GM12801 (cell line): ENCODE measurements around the gene GNAL.

ENCODE experiments used
- TF ChIP-seq, protein P1 (sequence below): IDR thresholded peaks from one replicate; pipeline ENCODE4 v1.5.1; 2011; ENCODE audit warnings: control low read depth; ENCODE audit not compliant: insufficient read length; ENCODE audit errors: extremely low read depth

GNAL gene

GRCh38 chr18:11860594-11861450, 171.8 kb downstream of the GNAL start:
- TF ChIP-seq, protein P1, sequence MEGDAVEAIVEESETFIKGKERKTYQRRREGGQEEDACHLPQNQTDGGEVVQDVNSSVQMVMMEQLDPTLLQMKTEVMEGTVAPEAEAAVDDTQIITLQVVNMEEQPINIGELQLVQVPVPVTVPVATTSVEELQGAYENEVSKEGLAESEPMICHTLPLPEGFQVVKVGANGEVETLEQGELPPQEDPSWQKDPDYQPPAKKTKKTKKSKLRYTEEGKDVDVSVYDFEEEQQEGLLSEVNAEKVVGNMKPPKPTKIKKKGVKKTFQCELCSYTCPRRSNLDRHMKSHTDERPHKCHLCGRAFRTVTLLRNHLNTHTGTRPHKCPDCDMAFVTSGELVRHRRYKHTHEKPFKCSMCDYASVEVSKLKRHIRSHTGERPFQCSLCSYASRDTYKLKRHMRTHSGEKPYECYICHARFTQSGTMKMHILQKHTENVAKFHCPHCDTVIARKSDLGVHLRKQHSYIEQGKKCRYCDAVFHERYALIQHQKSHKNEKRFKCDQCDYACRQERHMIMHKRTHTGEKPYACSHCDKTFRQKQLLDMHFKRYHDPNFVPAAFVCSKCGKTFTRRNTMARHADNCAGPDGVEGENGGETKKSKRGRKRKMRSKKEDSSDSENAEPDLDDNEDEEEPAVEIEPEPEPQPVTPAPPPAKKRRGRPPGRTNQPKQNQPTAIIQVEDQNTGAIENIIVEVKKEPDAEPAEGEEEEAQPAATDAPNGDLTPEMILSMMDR: no peak

DNA sequence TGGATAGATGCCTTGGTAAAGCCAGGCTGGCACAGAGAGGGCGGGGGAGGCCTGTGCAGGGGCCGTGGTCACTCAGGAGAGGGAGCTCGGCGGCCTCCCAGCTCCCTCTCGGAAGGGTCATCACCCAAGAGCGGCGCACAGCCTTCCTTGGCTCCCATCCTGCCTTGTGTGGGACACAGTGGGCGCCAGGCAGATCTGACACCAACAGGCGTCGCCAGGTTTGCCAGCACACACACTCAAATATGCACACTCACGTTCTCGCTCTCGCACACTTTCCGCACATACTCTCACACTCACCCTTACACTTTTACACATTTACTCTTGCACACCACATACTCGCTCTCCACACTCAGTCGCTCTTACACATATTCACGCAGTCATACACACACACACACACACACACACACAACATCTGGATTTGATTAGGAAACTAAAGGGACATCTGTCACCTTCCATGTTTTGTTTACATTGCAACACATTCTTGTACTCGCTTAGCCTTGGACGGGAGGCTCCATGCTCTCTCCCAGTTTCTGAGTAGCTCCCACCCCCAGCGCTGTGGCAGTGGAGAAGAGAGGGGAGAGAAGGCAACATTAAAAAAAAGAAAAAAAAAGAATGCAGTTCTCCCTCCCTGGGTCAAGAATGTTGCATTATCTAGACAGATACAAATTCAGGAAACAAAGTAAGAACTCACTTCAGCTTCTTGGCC, 172.7 kb downstream of the GNAL start:
- TF ChIP-seq, protein P1: no peak

GRCh38 chr18:11862468-11863137, 173.5 kb downstream of the GNAL start:
- TF ChIP-seq, protein P1: no peak

GRCh38 chr18:11864471-11864870, 175.4 kb downstream of the GNAL start:
- TF ChIP-seq, protein P1: no peak

- TF ChIP-seq, protein P1: no peak
Measured at GRCh38 chr18:11865071-11865470, 176.0 kb downstream of the GNAL start.

- TF ChIP-seq, protein P1: no peak
Measured at GRCh38 chr18:11866329-11866728, 177.3 kb downstream of the GNAL start.

- TF ChIP-seq, protein P1: no peak
Measured at GRCh38 chr18:11866764-11867163, 177.7 kb downstream of the GNAL start.
